ENCODE measurements around the gene NOP53.

Gene NOP53

DNA sequence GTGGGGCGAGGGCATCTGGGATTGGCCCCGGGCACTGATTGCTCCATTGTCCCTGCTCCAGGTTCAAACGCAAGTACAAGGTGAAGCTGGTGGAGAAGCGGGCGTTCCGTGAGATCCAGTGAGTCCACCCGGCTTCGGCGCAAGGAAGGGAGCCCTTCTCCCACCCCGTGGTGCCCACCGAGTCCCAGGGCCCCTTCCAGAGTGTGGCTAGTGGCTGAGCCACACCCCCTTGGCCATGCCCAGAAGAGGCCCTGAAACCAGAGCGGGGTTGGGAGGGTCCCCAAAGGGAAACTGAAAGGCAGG is 11.2 kb downstream of the NOP53 start:
- no peak overlapping the region for H3K4me3 ChIP-seq (ENCODE audit: low read length)
- TF ChIP-seq, protein P1, sequence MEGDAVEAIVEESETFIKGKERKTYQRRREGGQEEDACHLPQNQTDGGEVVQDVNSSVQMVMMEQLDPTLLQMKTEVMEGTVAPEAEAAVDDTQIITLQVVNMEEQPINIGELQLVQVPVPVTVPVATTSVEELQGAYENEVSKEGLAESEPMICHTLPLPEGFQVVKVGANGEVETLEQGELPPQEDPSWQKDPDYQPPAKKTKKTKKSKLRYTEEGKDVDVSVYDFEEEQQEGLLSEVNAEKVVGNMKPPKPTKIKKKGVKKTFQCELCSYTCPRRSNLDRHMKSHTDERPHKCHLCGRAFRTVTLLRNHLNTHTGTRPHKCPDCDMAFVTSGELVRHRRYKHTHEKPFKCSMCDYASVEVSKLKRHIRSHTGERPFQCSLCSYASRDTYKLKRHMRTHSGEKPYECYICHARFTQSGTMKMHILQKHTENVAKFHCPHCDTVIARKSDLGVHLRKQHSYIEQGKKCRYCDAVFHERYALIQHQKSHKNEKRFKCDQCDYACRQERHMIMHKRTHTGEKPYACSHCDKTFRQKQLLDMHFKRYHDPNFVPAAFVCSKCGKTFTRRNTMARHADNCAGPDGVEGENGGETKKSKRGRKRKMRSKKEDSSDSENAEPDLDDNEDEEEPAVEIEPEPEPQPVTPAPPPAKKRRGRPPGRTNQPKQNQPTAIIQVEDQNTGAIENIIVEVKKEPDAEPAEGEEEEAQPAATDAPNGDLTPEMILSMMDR (IDR thresholded peaks at IDR 0.05; ENCODE audit: insufficient read depth, low read depth, low read length, missing control alignments), result no peak
- no peak for DNase-seq (ENCODE audit: low read depth)

DNA sequence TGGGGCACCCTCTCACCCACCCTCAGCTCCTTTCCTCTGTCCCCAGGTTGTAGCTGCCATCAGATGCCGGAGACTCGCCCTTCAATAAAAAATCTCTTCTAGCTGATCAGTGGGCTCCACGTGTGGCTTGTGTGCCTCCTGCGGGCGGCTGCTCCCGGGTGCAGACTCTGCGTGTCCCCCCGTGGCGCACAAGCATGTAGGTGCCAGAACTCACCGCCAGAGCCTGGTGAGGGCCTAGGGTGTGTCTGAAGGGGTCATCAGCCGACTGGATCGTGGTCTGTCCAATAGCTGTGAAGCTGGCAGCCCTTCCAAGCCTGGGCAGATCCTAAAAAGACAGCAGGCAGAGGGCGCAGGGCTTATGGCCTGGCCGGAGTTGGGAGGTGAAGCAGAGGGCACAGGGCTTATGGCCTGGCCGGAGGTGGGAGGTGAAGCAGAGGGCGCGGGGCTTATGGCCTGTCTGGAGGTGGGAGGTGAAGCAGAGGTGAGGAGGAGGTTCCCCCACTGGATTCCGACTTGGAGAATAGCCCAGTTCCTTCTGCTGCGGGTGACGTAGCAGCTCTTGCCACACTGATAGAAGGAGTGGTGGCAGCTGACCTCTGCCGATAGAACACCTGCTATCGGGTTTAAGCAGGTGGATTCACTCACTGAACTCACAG is 11.7 kb downstream of the NOP53 start:
- H3K4me3 ChIP-seq (ENCODE audit: low read length), result no peak overlapping the region
- DNase-seq (ENCODE audit: low read depth), result no peak
- TF ChIP-seq, protein P1 (IDR thresholded peaks at IDR 0.05; ENCODE audit: insufficient read depth, low read depth, low read length, missing control alignments), result no peak

DNA sequence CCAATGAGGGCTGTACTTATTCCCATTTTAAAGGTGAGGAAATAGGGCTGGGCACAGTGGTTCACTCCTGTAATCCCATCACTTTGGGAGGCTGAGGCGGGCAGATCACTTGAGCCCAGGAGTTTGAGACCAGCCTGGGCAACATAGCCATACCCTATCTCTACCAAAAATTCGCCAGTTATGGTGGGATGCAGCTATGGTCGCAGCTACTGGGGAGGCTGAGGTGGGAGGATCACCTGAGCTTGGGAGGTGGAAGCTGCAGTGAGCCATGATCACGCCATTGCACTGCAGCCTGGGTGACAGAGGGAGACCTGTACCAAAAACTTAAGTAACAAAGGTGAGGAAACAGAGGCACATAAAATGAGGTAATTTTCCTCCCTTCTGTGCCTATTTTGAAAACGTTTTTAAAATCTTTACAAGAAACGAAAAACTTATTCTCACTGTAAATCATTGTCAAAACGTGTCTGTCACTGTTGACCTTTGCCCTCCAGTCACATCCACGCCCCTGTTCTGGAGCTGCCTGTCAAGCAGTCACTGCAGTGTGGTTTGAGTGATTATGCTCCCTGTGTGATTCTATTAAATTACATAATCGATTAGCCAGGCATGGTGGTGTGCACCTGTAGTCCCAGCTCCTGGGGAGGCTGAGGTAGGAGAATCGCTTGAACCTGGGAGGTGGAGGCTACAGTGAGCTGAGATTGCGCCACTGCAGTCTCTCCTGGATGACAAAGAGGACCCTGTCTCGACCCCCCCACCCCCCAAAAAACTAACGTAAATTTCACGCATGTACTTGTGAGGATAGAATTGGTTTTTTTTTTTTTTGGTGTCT is 12.5 kb downstream of the NOP53 start:
- TF ChIP-seq, protein P1 (IDR thresholded peaks at IDR 0.05; ENCODE audit: insufficient read depth, low read depth, low read length, missing control alignments), result no peak
- DNase-seq (ENCODE audit: low read depth), result no peak
- no peak overlapping the region for H3K4me3 ChIP-seq (ENCODE audit: low read length)

DNA sequence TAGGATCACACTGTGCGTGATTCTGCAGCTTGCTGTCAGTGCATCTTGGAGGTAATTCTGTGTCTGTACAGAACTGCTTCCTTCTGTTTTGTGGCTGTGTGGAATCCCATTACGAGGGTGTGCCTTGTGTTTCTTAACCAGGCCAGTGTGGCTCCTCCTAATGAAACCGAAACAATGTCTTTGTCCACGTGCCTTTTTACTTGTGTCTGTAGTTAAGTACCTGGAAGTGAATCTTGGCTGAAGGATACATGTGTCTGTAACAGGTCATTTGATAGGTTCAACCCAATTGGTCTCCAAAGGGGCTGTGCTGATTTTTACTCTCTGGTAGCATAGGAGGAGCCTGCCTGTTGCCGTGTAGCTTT is 13.1 kb downstream of the NOP53 start:
- H3K4me3 ChIP-seq (ENCODE audit: low read length), result no peak overlapping the region
- TF ChIP-seq, protein P1 (IDR thresholded peaks at IDR 0.05; ENCODE audit: insufficient read depth, low read depth, low read length, missing control alignments), result no peak
- no peak for DNase-seq (ENCODE audit: low read depth)

DNA sequence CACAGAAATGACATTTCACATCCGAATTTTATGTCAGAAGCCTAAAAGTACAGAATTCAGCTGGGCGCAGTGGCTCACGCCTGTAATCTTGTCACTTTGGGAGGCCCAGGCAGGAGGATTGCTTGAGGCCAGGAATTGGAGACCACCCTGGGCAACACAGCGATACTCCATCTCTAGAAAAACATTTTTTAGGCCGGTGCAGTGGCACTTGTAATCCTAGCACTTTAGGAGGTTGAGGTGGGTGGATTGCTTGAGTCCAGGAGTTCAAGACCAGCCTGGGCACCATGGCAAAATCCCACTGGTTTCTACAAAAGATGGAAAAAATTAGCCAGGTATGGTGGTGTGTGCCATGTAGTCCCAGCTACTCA is 15.3 kb downstream of the NOP53 start:
- DNase-seq (ENCODE audit: low read depth), result no peak
- TF ChIP-seq, protein P1 (IDR thresholded peaks at IDR 0.05; ENCODE audit: insufficient read depth, low read depth, low read length, missing control alignments), result no peak
- H3K4me3 ChIP-seq (ENCODE audit: low read length), result no peak overlapping the region

DNA sequence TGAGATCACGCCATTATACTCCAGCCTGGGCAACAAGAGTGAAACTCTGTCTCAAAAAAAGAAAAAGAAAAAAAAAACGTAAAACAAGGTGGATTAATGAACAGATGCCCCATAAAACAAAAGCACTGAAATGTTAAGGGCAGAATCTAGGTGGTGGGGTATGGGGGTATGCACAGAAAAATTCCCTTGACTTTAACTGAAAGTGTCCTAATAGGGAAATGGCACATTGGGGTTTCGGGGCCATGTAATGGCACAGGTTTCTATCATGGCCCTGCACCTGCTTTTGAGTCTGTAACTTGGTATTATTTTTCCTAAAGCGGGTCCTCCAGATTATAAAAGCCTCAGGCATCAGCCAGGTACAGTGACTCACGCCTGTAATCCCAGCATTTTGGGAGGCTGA is 16.2 kb downstream of the NOP53 start:
- H3K4me3 ChIP-seq (ENCODE audit: low read length), result no peak overlapping the region
- TF ChIP-seq, protein P1 (IDR thresholded peaks at IDR 0.05; ENCODE audit: insufficient read depth, low read depth, low read length, missing control alignments), result no peak
- DNase-seq (ENCODE audit: low read depth), result no peak

DNA sequence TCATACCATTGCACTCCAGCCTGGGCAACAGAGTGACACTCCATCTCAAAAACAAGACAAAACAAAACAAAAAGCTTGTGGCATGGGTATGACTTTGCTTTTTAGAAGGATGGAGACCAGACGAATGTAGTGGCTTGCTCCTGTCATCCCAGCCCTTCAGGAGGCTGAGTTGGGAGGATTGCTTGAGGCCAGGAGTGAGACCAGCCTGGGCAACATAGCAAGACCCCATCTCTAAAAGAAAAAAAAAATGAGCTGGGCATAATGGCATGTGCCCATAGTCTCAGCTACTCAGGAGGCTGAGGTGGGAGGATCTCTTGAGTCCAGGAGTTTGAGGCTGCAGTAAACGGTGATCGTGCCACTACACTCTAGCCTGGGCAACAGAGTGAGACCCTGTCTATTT is 16.8 kb downstream of the NOP53 start:
- DNase-seq (ENCODE audit: low read depth), result no peak
- no peak overlapping the region for H3K4me3 ChIP-seq (ENCODE audit: low read length)
- TF ChIP-seq, protein P1 (IDR thresholded peaks at IDR 0.05; ENCODE audit: insufficient read depth, low read depth, low read length, missing control alignments), result no peak
